GM19395 (cell line): ENCODE data around the gene RAB34.
"Not testable (repeated sequence)": the region's sequence is repeated elsewhere in the genome, so short reads cannot be mapped to it uniquely, and the experiment has no call there.

Source experiments
- ATAC-seq: cut with Tn5 transposase; IDR thresholded peaks from one replicate; pipeline ENCODE4 v1.9.1; 2021; ENCODE audit warnings: mild to moderate bottlenecking, moderate library complexity; ENCODE audit not compliant: unreplicated experiment

The RAB34 gene

DNA sequence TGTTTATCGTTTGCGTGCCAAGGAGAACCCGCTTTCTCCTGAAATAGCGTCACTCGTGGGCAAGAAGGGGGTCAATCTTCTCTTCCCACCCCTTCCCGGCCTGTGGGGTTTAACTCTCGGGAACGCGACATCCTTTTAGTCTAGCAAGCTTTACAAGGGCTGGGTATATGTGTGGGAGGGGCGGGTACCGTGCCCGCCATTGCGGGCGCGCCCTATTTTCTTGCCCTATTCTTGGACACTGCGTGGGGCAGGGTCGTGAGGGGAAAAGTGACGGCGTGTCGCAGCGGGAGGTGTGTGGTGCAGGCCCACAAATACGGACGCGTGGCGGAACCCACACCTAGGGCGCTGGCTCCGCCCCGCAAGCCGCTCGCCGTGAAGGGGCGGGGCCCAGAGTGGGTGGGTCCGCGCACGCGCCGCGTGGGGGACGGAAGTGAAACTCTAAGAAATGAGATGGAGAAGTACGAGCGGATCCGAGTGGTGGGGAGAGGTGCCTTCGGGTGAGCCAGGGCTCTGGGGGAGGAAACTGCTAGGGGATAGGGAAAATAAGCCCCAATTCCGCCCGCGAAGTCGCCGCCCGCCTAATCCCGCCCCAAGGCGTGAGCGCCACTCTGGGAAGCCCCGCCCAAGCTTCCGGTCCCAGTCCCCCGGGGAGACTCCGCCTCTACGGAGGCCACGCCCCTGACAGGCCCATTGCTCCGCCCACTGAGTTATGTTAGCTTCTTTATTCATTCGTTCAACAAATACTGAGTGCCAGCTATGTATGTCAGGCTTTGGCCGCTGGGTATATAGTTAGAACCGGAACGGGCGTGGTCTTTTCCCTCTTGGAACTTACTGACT is 10.9 kb upstream of the RAB34 start, which contains the start of gene NEK8:
NEK8 (plus strand) TSS at position 425 of the 837 bp plus-strand sequence; CDS start at position 451, 26 bp downstream.
- ATAC-seq: peak; percentile 45

DNA sequence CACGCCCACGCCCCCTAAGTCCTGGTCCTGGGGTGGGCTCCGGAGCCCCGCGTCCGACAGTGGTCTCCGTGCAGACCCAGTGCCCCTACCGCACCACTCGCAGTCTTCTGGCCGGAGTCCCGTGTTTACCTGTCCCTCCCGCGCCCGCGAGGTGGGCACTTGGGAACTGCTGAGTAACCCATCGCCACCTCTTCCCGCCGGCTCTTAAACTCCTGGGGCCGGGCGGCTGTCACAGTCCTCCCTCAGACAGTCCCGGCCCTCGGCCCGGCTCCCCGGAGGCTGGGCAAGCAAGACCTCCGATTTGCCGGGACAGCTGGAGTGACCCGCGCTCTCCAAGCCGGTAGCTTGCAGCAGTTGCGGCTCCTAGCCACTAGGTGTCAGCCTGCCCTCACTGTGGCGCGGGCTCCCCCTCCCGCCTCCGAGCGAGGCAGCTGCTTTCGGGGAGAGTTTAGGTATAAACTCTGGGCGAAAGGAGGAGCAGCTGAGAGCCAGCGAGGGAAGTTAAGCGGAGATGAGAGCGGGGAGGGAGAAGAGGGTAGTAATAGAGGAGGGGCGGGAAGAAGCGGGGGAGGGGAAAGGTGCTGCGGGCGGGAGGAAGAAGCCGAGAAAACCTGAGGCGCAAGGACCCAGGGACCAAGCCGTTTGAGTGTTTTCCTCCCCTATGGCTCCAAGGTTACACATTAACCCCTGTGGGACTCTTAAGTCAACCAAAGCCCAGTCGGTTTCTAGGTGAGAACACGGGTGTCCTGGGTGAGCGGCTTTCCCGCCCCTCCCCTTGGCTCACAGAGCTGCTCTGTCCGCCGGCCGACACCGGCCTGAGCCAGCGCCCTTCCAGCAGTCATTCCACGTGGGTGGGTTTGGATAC is 9.2 kb upstream of the RAB34 start:
- peak; percentile 41 for ATAC-seq

DNA sequence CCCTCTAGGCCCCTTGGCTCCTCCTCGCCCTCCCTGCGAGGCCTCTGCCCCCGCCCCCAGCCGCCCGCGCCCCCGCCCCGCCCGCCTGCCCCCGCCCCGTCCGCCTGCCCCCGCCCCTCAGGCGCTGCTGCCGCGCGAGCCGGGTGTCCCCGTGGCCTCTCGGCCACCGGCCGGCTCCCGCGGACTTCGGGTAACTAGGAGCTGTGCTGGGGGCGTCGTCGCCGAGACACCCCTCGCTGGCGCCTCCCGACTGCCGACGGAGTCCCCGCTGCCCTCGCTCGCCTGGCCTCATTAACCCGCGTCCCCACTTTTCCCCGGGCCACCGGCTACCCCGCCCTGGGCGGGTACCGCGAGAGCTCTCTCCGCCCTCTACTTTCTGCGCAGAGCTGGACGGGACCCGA is 8.6 kb upstream of the RAB34 start, which contains the start of gene TLCD1:
TLCD1 (minus strand) TSS at position 8 of the 401 bp plus-strand sequence. CDS start 136 bp downstream, outside the sequence.
- peak; percentile 16 for ATAC-seq

GRCh38 chr17:28725660-28726225 is 8.1 kb upstream of the RAB34 start:
- ATAC-seq: no peak

- no peak for ATAC-seq
Measured at GRCh38 chr17:28725166-28725659, 7.5 kb upstream of the RAB34 start.

- ATAC-seq: no peak
Measured at GRCh38 chr17:28724500-28725165, 7.0 kb upstream of the RAB34 start.

- ATAC-seq: not testable (repeated sequence)
Measured at GRCh38 chr17:28723836-28724499, 6.3 kb upstream of the RAB34 start.

- no peak for ATAC-seq
Measured at GRCh38 chr17:28723159-28723835, 5.6 kb upstream of the RAB34 start.

DNA sequence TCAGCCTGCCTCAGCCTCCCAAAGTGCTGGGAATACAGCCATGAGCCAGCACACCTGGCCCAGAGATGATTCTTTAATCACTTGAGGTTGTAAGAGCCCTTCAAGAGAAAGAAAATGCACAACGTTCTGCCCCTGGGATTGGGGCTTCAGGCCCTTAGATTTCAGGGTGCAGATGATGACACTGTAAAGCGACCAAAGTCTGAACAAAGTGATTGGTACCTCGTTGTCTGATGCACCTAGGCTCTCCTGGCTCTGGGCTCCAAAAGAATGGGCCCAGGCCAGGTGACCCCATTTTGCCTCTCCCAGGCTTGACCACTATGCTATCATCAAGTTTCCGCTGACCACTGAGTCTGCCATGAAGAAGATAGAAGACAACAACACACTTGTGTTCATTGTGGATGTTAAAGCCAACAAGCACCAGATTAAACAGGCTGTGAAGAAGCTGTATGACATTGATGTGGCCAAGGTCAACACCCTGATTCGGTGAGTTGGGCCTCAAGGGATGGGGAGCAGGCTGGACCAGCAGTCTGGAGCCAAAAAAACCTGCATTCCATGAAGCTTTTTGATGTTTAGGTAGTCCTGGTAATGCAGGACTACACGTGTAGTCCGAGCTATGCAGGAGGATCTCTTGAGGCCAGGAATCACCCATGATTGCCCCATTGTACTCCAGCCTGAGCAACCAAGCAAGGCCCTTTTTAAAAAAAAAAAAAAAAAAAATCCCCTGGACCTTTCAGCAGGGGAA is 4.9 kb upstream of the RAB34 start:
- no peak for ATAC-seq

GRCh38 chr17:28720997-28721329 is 3.3 kb upstream of the RAB34 start:
- not testable (repeated sequence) for ATAC-seq

GRCh38 chr17:28720247-28720996 is 2.8 kb upstream of the RAB34 start:
- ATAC-seq: no peak

- no peak for ATAC-seq
Measured at GRCh38 chr17:28719021-28719433, 1.4 kb upstream of the RAB34 start.

GRCh38 chr17:28718333-28719020 is 809 bp upstream of the RAB34 start:
- ATAC-seq: no peak

GRCh38 chr17:28716740-28717577 is 709 bp downstream of the RAB34 start:
- ATAC-seq: no peak

DNA sequence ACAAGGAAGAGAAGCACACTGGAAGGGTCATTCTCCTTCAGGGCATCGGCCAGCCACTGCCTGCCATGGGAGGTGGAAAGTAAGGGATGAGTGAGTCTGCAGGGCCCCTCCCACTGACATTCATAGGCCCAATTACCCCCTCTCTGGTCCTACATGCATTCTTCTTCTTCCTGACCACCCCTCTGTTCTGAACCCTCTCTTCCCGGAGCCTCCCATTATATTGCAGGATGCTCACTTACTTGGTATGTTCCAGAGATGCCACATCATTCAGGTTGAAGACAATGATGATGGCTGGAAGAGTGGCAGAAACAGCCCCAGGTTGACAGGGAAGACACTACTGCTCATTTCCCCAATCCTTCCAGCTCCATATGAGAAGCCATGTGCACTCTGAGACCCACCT is 2.5 kb downstream of the RAB34 start:
- ATAC-seq: no peak

DNA sequence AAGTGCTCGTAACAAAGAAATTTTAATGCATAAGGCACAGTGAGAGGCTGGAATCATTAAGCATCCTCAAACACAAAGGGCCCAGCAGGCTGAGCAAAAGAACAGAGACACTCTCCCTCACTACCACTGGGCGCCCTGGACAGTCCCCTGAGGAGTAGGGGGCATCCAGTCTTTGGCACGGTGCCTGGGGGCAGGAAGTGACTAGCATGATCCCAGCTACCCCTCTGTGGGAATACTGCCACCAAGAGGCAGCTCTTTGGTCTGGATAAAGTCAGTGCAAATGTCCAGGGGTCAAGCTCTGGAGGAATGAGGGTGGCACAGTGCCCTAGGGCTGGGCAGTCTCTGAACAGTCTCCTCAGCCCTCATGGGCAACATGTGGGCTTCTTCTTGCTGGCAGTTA is 3.4 kb downstream of the RAB34 start:
- ATAC-seq: no peak
